ENCODE measurements around the gene COL19A1.

DNA sequence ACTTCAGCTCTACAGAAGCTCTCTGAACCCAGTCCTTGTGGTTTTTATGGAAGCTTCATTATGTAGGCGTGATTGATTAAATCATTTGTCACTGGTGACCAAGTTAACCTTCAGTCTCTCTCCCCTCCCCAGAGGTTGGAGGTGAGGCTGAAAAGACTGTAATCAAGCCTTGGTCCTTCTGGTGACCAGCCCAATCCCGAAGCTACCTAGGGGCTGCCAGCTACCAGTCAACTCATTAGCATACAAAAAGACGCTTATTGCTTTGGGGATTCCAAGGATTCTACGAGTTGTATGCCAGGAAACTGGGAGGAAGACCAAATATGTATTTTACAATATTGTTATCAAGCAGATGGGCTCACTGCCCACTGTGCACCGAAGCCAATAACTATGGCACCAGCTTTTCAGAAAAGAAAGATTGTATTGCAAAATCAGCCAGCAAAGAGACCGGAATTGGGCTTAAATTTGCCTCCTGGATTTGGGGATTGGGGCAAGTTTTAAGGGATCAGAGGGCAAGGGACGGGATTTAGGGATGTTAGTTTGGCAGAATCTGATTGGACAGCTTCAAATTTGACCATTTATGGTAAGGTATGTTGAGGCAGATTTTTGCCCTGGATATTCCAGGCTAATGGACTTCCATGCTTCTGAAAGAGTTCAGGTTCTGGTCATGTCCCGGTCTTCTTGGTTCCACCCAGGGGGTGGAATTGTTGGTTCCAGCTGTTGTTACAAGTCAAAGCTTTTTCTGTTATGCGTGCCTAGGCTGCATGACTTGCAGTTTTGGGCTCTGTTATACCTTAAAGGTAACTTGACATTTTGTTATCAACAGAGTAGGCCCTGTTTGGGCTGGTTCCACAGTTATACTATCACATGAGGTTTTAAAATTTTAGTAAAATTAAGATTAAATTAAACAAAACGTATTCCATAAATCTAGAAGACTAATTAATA lies 269.1 kb downstream of the COL19A1 start:
- TF ChIP-seq, protein P1, sequence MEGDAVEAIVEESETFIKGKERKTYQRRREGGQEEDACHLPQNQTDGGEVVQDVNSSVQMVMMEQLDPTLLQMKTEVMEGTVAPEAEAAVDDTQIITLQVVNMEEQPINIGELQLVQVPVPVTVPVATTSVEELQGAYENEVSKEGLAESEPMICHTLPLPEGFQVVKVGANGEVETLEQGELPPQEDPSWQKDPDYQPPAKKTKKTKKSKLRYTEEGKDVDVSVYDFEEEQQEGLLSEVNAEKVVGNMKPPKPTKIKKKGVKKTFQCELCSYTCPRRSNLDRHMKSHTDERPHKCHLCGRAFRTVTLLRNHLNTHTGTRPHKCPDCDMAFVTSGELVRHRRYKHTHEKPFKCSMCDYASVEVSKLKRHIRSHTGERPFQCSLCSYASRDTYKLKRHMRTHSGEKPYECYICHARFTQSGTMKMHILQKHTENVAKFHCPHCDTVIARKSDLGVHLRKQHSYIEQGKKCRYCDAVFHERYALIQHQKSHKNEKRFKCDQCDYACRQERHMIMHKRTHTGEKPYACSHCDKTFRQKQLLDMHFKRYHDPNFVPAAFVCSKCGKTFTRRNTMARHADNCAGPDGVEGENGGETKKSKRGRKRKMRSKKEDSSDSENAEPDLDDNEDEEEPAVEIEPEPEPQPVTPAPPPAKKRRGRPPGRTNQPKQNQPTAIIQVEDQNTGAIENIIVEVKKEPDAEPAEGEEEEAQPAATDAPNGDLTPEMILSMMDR (IDR thresholded peaks at IDR 0.05; ENCODE audit: low read depth, low read length), result no peak
- no peak for TF ChIP-seq POLR2A (IDR thresholded peaks at IDR 0.05; ENCODE audit: extremely low read depth, insufficient read length)
